Neutrophil (primary cell): ENCODE data around the gene UBE2O.
"Not testable (repeated sequence)": the region's sequence is repeated elsewhere in the genome, so short reads cannot be mapped to it uniquely, and the experiment has no call there.

Experiments used
- H3K27ac ChIP-seq: fragments of 200-600 bp; sonication (generic); 2 replicates; pipeline ENCODE4 v1.5.1; 2016; ENCODE audit warnings: mild to moderate bottlenecking, moderate library complexity
- H3K27me3 ChIP-seq: fragments of 200-600 bp; sonication (generic); 2 replicates; pipeline ENCODE4 v1.6.0; 2016; ENCODE audit warnings: mild to moderate bottlenecking
- H3K36me3 ChIP-seq: fragments of 200-600 bp; sonication (generic); 2 replicates; pipeline ENCODE4 v1.5.1; 2017
- H3K4me1 ChIP-seq, 2 experiments: fragments of 200-600 bp in 1 of 2; sonication (generic) in 1 of 2; 1 replicate in 1 of 2; 2 replicates in 1 of 2; pipeline versions ENCODE4 v1.5.1 to v1.6.1; 2013 to 2016; ENCODE audit warnings: low read depth in 1 of 2, low read length in 1 of 2, mild to moderate bottlenecking in 1 of 2, moderate library complexity in 1 of 2; ENCODE audit not compliant: control insufficient read depth in 1 of 2, insufficient read depth in 1 of 2
- H3K4me3 ChIP-seq, 2 experiments: fragments of 200-600 bp in 1 of 2; sonication (generic) in 1 of 2; 1 replicate in 1 of 2; 2 replicates in 1 of 2; pipeline ENCODE4 v1.5.1; 2013 to 2016; ENCODE audit warnings: low read depth in 1 of 2, low read length in 1 of 2, mild to moderate bottlenecking in 1 of 2, moderate library complexity in 1 of 2
- H3K9me3 ChIP-seq: fragments of 200-600 bp; sonication (generic); 2 replicates; pipeline ENCODE4 v1.5.1; 2016
- TF ChIP-seq, protein P1 (sequence below): fragments of 200-600 bp; sonication (generic); IDR thresholded peaks from 2 replicates; pipeline ENCODE4 v1.5.1; 2016; ENCODE audit warnings: antibody characterized with exemption

Gene UBE2O

DNA sequence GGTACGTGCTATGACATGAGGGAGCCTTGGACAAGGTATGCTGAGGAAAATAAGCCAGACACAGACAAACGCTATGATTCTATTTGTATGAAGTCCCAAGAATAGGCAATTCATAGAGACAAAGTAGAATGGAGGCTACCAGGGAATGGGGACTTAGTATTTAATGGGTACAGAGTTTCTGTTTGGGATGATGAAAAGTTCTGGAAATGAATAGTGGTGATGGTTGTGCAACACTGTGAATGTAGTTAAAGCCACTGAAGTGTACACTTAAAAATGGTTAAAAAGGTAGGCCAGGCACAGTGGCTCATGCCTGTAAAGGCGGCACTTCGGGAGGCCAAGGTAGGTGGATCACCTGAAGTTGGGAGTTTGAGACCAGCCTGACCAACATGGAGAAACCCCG, 102.5 kb downstream of the UBE2O start:
- Histone ChIP-seq H3K27ac (no peak overlapping the region), H3K9me3 (no peaks in the 10 kb centered on the region), H3K27me3 (no peaks in the 10 kb centered on the region), H3K36me3 (peaks cover 30% of the 10 kb centered on the region), H3K4me3 (no peak overlapping the region), H3K4me1 (peaks cover 17 to 20% of the 10 kb centered on the region in 2 experiments)
- TF ChIP-seq, protein P1, sequence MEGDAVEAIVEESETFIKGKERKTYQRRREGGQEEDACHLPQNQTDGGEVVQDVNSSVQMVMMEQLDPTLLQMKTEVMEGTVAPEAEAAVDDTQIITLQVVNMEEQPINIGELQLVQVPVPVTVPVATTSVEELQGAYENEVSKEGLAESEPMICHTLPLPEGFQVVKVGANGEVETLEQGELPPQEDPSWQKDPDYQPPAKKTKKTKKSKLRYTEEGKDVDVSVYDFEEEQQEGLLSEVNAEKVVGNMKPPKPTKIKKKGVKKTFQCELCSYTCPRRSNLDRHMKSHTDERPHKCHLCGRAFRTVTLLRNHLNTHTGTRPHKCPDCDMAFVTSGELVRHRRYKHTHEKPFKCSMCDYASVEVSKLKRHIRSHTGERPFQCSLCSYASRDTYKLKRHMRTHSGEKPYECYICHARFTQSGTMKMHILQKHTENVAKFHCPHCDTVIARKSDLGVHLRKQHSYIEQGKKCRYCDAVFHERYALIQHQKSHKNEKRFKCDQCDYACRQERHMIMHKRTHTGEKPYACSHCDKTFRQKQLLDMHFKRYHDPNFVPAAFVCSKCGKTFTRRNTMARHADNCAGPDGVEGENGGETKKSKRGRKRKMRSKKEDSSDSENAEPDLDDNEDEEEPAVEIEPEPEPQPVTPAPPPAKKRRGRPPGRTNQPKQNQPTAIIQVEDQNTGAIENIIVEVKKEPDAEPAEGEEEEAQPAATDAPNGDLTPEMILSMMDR, result no peak

DNA sequence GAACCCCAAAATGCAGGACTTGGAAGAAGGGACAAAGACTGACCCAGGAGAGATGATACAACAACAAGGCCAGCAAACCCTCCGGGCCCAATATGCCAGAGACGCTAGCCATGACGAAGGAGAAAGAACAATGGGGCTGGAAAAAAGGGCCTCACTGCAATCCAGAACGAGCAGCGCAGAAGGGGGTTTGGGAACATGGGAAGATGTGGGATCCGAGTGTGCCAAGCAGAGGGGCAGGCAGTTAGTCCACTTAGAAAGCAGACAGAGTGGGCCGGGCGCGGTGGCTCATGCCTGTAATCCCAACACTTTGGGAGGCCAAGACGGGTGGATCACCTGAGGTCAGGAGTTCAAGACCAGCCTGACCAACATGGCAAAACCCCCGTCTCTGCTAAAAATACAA, 106.0 kb downstream of the UBE2O start:
- H3K27ac ChIP-seq, H3K27me3 ChIP-seq, H3K4me3 ChIP-seq, H3K4me1 ChIP-seq, H3K9me3 ChIP-seq: not testable (repeated sequence)
- H3K36me3 ChIP-seq, result peaks cover 59% of the 10 kb centered on the region

DNA sequence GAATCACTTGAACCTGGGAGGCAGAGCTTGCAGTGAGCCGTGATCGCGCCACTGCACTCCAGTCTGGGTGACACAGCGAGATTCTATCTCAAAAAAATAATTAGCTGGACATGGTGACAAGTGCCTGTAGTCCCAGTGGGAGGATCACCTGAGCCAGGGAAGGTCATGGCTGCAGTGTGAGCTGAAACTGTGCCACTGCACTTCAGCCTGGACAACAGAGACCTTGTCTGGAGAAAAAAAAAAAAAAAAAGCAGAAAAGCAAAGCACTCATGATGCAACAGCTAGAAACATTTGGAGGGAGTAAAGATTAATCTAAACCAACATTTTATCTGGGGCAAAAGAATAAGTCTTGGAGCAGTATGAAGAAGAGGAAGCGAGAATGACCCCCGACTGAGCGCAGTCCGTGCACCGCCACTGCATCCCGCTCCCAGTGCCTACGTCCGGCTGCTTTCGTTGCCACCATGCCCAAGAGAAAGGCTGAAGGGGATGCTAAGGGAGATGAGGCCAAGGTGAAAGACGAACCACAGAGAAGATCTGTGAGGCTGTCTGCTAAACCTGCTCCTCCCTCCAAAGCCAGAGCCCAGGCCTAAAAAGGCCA, 107.5 kb downstream of the UBE2O start:
- Histone ChIP-seq H3K9me3 (no peaks in the 10 kb centered on the region), H3K36me3 (peaks cover 59% of the 10 kb centered on the region), H3K27me3 (no peaks in the 10 kb centered on the region), H3K27ac (no peak overlapping the region), H3K4me3 (no peak overlapping the region), H3K4me1 (no peaks in the 10 kb centered on the region)
- TF ChIP-seq, protein P1, result no peak

DNA sequence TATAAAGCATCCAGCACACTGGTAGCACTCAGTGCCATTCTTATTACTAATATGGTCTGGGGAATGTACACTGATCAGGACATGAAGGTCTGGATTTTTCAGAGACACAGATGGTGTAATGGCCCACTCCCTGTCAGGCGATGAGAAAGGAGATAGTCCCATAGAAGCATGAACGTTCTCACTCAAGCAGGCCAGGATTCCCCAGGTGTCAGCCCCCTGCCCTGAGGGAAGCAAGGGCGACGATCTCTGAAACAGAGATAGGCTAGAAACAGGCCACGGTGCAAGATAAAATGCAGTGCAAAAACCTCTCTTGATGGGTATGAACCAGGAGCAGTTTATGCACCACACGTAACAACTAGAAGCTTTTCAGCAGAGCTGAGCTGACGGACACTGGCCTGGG, 109.8 kb downstream of the UBE2O start:
- no peak overlapping the region for H3K27ac ChIP-seq
- peaks cover 3 to 10% of the 10 kb centered on the region in 2 experiments for H3K4me1 ChIP-seq
- TF ChIP-seq, protein P1, result no peak
- H3K36me3 ChIP-seq, result peaks cover 57% of the 10 kb centered on the region
- no peak overlapping the region for H3K4me3 ChIP-seq
- H3K9me3 ChIP-seq, result no peaks in the 10 kb centered on the region
- no peaks in the 10 kb centered on the region for H3K27me3 ChIP-seq

DNA sequence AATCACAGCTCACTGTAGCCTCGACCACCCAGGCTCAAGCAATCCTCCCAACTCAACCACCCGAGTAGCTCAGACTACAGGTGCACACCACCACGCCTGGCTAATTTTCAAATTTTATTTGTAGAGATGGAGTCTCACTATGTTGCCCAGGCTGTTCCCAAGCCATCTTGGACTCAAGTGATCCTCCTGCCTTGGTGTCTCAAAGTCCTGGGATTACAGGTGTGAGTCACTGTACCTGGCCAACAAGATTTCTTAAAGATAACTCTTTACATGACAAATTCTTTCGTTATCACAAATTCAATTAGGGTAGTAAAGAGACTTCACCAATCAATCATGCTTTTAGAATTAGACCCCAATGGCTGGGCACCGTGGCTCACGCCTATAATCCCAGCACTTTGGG, 111.7 kb downstream of the UBE2O start:
- Histone ChIP-seq H3K27me3 (no peaks in the 10 kb centered on the region), H3K36me3 (peaks cover 41% of the 10 kb centered on the region), H3K27ac (no peak overlapping the region), H3K4me1 (peaks cover 3 to 10% of the 10 kb centered on the region in 2 experiments), H3K9me3 (no peaks in the 10 kb centered on the region), H3K4me3 (no peak overlapping the region)
- TF ChIP-seq, protein P1, result no peak
